CD4-positive, alpha-beta T cell (primary cell): ENCODE results near the gene HMGN3. TPM values are rescaled to one million over a fixed set of nuclear protein-coding genes. Genes with fewer than 3 reads are reported as not detected.

Experiments
- ATAC-seq: fragments of 200-7000 bp; cut with Tn5 transposase; one replicate; pipeline ENCODE4 v1.10.0; 2022; ENCODE audit warnings: mild to moderate bottlenecking; ENCODE audit not compliant: poor library complexity
- CTCF ChIA-PET: fragments of 350-600 bp; sonication (Branson Sonifier 250); formaldehyde crosslinking; loops from one replicate; lab custom pipeline; 2021; ENCODE audit warnings: antibody characterized with exemption, inconsistent platforms; lab: Charles Lee
- POLR2A ChIA-PET: fragments of 350-600 bp; sonication (Branson Sonifier 250); formaldehyde crosslinking; loops from one replicate; lab custom pipeline; 2021; ENCODE audit warnings: antibody characterized with exemption, inconsistent platforms; lab: Charles Lee
- DNase-seq, 14 experiments: peaks; one replicate each; pipeline ENCODE4 v3.0.0-alpha.2; 2013 to 2020; ENCODE audit warnings: mixed read lengths in 2 of 14
- H3K27ac ChIP-seq, 2 donors: one replicate each; pipeline versions ENCODE4 v1.5.1 to v1.7.0; 2013; ENCODE audit warnings: low read length in 2 of 2, low read depth in 1 of 2, mild to moderate bottlenecking in 1 of 2
- H3K27me3 ChIP-seq, 2 experiments: 1 replicate in 1 of 2; 2 replicates in 1 of 2; pipeline versions ENCODE4 v1.6.1 to v1.7.0; 2013; ENCODE audit warnings: low read length in 2 of 2, control low read depth in 1 of 2, mild to moderate bottlenecking in 1 of 2, moderate library complexity in 1 of 2; ENCODE audit not compliant: insufficient read depth in 2 of 2, control insufficient read depth in 1 of 2
- H3K36me3 ChIP-seq: one replicate; pipeline ENCODE4 v1.6.1; 2013; ENCODE audit warnings: low read length, control low read depth; ENCODE audit not compliant: insufficient read depth
- H3K4me1 ChIP-seq: one replicate; pipeline ENCODE4 v1.6.1; 2013; ENCODE audit warnings: low read length, control low read depth; ENCODE audit not compliant: insufficient read depth
- H3K4me3 ChIP-seq: one replicate; pipeline ENCODE4 v1.5.1; 2013; ENCODE audit warnings: mild to moderate bottlenecking, low read length, moderate library complexity
- H3K9me3 ChIP-seq, 2 experiments: 1 replicate in 1 of 2; 2 replicates in 1 of 2; pipeline versions ENCODE4 v1.6.1 to v1.7.0; 2013; ENCODE audit warnings: low read length in 2 of 2, mild to moderate bottlenecking in 2 of 2, control low read depth in 1 of 2, moderate library complexity in 1 of 2; ENCODE audit not compliant: control insufficient read depth in 1 of 2, insufficient read depth in 1 of 2
- H3K27ac Mint-ChIP-seq: one replicate; pipeline ENCODE4 v1.8.0; 2020; ENCODE audit warnings: mixed read lengths
- H3K27me3 Mint-ChIP-seq: one replicate; pipeline ENCODE4 v1.8.0; 2021; ENCODE audit warnings: mixed read lengths
- H3K36me3 Mint-ChIP-seq: one replicate; pipeline ENCODE4 v1.8.0; 2021; ENCODE audit warnings: low read depth, mixed read lengths
- H3K4me1 Mint-ChIP-seq: one replicate; pipeline ENCODE4 v1.8.0; 2021; ENCODE audit warnings: low read depth, mixed read lengths
- H3K4me3 Mint-ChIP-seq: one replicate; pipeline ENCODE4 v1.8.0; 2020; ENCODE audit warnings: mild to moderate bottlenecking, mixed read lengths
- H3K9me3 Mint-ChIP-seq: one replicate; pipeline ENCODE4 v1.8.0; 2020; ENCODE audit warnings: mixed read lengths
- CTCF ChIP-seq: fragments of 200-600 bp; IDR thresholded peaks from one replicate; pipeline ENCODE4 v1.8.0; 2022; ENCODE audit warnings: antibody characterized with exemption, mild to moderate bottlenecking
- intact Hi-C, 2 experiments: fragments of 100-400 bp; cut with DNase I in 1 of 2; cut with micrococcal nuclease in 1 of 2; formaldehyde crosslinking; loops; one replicate each; pipeline versions ENCODE4 v1.15.1 to v1.9.0; 2023 to 2025; cut with DNase I, micrococcal nuclease
- total RNA-seq, 174 experiments: library from RNA in 2 of 174; stranded (reverse) in 2 of 174; gene quantifications; one replicate each; pipeline ENCODE4 v1.2.3 and lab custom pipeline; 2021 to 2026

Gene HMGN3
- total RNA-seq, 2 experiments from 2014 or later, result 26.8 to 28.2 TPM

GRCh38 chr6:79212859-79213258 lies 21.6 kb downstream of the HMGN3 start:
- ChIA-PET CTCF (no interaction called here), POLR2A (interaction anchor here (0.6 kb wide), 1 partner anchor 243 kb away, joined by 3 read pairs; no protein-coding TSS in a partner anchor)
- DNase-seq, result no peak
- H3K36me3 ChIP-seq, result peaks cover 4% of the 10 kb centered on the region
- Mint-ChIP-seq H3K4me1 (no peaks in the 10 kb centered on the region), H3K4me3 (no peak overlapping the region), H3K27me3 (no peaks in the 10 kb centered on the region), H3K36me3 (peaks cover 62% of the 10 kb centered on the region), H3K27ac (no peak overlapping the region), H3K9me3 (no peaks in the 10 kb centered on the region)
- intact Hi-C loops, result no loop called here
- no peak overlapping the region for H3K4me3 ChIP-seq
- no peak for ATAC-seq
- no peaks in the 10 kb centered on the region for H3K27me3 ChIP-seq
- no peak for TF ChIP-seq CTCF
- no peaks in the 10 kb centered on the region for H3K9me3 ChIP-seq
- H3K27ac ChIP-seq, result no peak overlapping the region
- H3K4me1 ChIP-seq, result no peaks in the 10 kb centered on the region

GRCh38 chr6:79208816-79209215 lies 25.7 kb downstream of the HMGN3 start:
- Histone ChIP-seq H3K4me1 (no peaks in the 10 kb centered on the region), H3K27ac (no peak overlapping the region), H3K4me3 (no peak overlapping the region), H3K9me3 (no peaks in the 10 kb centered on the region), H3K27me3 (no peaks in the 10 kb centered on the region), H3K36me3 (peaks cover 10% of the 10 kb centered on the region)
- Mint-ChIP-seq H3K4me1 (no peaks in the 10 kb centered on the region), H3K4me3 (no peak overlapping the region), H3K36me3 (peaks cover 75% of the 10 kb centered on the region), H3K9me3 (no peaks in the 10 kb centered on the region), H3K27me3 (no peaks in the 10 kb centered on the region), H3K27ac (no peak overlapping the region)
- DNase-seq (peak in 1 of 14 experiments; percentile 4), ATAC-seq (no peak)
- POLR2A ChIA-PET, result no interaction called here
- CTCF ChIA-PET, result interaction anchor here (0.9 kb wide), 1 partner anchor 8 kb away, joined by 4 read pairs; no protein-coding TSS in a partner anchor
- no peak for TF ChIP-seq CTCF
- intact Hi-C loops, result no loop called here

GRCh38 chr6:79203753-79204253 lies 30.7 kb downstream of the HMGN3 start:
- H3K27ac Mint-ChIP-seq, result no peak overlapping the region
- CTCF ChIA-PET, result no interaction called here

More at GRCh38 chr6:79203753-79204253, 30.7 kb downstream of the HMGN3 start:
- no peak for TF ChIP-seq CTCF
- Histone ChIP-seq H3K9me3 (no peaks in the 10 kb centered on the region), H3K27ac (no peak overlapping the region), H3K27me3 (no peaks in the 10 kb centered on the region), H3K4me3 (no peak overlapping the region), H3K36me3 (peaks cover 11% of the 10 kb centered on the region), H3K4me1 (no peaks in the 10 kb centered on the region)
- Mint-ChIP-seq H3K27me3 (no peaks in the 10 kb centered on the region), H3K9me3 (no peaks in the 10 kb centered on the region), H3K36me3 (peaks cover 61% of the 10 kb centered on the region), H3K4me3 (no peak overlapping the region), H3K4me1 (no peaks in the 10 kb centered on the region)
- DNase-seq, result no peak
- intact Hi-C loops, result no loop called here
- no peak for ATAC-seq
- POLR2A ChIA-PET, result no interaction called here
